ENCODE measurements around the gene PRDX2.

DNA sequence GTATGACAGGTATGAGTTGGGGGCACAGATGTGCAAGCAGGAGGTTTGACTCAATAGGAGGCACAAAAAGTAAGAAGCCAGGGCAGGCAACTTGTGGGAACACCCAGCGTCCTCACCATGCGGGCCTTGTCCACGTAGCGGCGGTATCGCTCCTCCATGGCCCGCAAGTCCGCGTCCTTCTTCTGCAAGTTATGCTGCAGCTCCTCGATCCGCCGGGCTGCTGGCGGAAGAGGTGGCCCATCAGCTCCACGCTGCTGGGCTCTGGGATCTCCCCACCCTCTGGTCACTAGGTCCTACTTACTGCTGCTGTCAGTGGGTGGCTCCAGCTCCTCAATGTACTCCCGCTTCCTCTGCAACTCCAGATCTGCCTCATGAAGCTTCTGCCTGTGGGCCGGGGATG is 36.9 kb downstream of the PRDX2 start:
- no peak for TF ChIP-seq GATA3 (IDR thresholded peaks at IDR 0.05; ENCODE audit: low read depth, low read length)
- TF ChIP-seq GATA2 (IDR thresholded peaks at IDR 0.05; ENCODE audit: low read depth, low read length): no peak

All from SH-SY5Y (cell line).